T-cell (primary cell): Measurements from ENCODE around the gene OBI1. TPM values are rescaled to one million over a fixed set of nuclear protein-coding genes. Genes with fewer than 3 reads are reported as not detected.
A peak's percentile ranks its signal among the peaks of the same experiment; 100 is the strongest.
"Not testable (repeated sequence)": the region's sequence is repeated elsewhere in the genome, so short reads cannot be mapped to it uniquely, and the experiment has no call there.

Source experiments
- ATAC-seq, 4 experiments: fragments of 200-7000 bp in 3 of 4; fragments of 150-1000 bp in 1 of 4; cut with Tn5 transposase; replicated peaks in 1 of 4; 1 replicate in 3 of 4; 2 replicates in 1 of 4; pipeline ENCODE4 v1.10.0; 2021; ENCODE audit warnings: moderate library complexity in 3 of 4, mild to moderate bottlenecking in 2 of 4, moderate number of reproducible peaks in 1 of 4
- CTCF ChIA-PET, 2 donors: fragments of 300-600 bp; sonication (Branson Sonifier 250); formaldehyde crosslinking; loops; one replicate each; lab custom pipeline; 2022; ENCODE audit warnings: antibody characterized with exemption in 2 of 2; lab: Charles Lee
- POLR2A ChIA-PET, 2 donors: fragments of 300-600 bp; sonication (Branson Sonifier 250); formaldehyde crosslinking; loops; one replicate each; lab custom pipeline; 2022; ENCODE audit warnings: antibody characterized with exemption in 2 of 2; lab: Charles Lee
- DNase-seq, 35 experiments: peaks; one replicate each; pipeline versions ENCODE4 v3.0.0 to v3.0.0-alpha.2; 2013 to 2023
- H3K27ac ChIP-seq: one replicate; pipeline ENCODE4 v1.5.1; 2013; ENCODE audit warnings: low read length
- H3K27me3 ChIP-seq, 2 experiments: replicated peaks in 1 of 2; 1 replicate in 1 of 2; 2 replicates in 1 of 2; pipeline versions ENCODE4 v1.6.1 to v1.7.0; 2013; ENCODE audit warnings: low read length in 1 of 2, mixed read lengths in 1 of 2; ENCODE audit not compliant: control insufficient read depth in 2 of 2, insufficient read depth in 2 of 2; ENCODE audit errors: extremely low read depth in 1 of 2
- H3K36me3 ChIP-seq, 2 donors: 1 replicate in 1 of 2; 2 replicates in 1 of 2; pipeline versions ENCODE4 v1.6.1 to v1.7.0; 2013; ENCODE audit warnings: low read length in 1 of 2; ENCODE audit not compliant: control insufficient read depth in 2 of 2, insufficient read depth in 1 of 2; ENCODE audit errors: extremely low read depth in 1 of 2
- H3K4me1 ChIP-seq, 2 experiments: 1 replicate in 1 of 2; 2 replicates in 1 of 2; pipeline versions ENCODE4 v1.6.1 to v1.7.0; 2013; ENCODE audit warnings: low read length in 2 of 2, mixed read lengths in 1 of 2; ENCODE audit not compliant: insufficient read depth in 2 of 2, control insufficient read depth in 1 of 2; ENCODE audit errors: extremely low read depth in 1 of 2
- H3K4me3 ChIP-seq, 2 donors: 1 replicate in 1 of 2; 2 replicates in 1 of 2; pipeline versions ENCODE4 v1.5.1 to v1.7.0; 2013; ENCODE audit warnings: mild to moderate bottlenecking in 2 of 2, low read length in 1 of 2, moderate library complexity in 1 of 2; ENCODE audit not compliant: control insufficient read depth in 1 of 2; ENCODE audit errors: extremely low read depth in 1 of 2
- H3K9me3 ChIP-seq: 2 replicates; pipeline ENCODE4 v1.7.0; 2013
- H3K27ac Mint-ChIP-seq, 2 donors: one replicate each; pipeline ENCODE4 v1.8.0; 2020 to 2021; ENCODE audit warnings: mild to moderate bottlenecking in 2 of 2, mixed read lengths in 2 of 2
- H3K27me3 Mint-ChIP-seq, 2 donors: one replicate each; pipeline ENCODE4 v1.8.0; 2021 to 2022; ENCODE audit warnings: mixed read lengths in 2 of 2
- H3K36me3 Mint-ChIP-seq: one replicate; pipeline ENCODE4 v1.8.0; 2021; ENCODE audit warnings: mixed read lengths
- H3K4me1 Mint-ChIP-seq, 3 donors: one replicate each; pipeline ENCODE4 v1.8.0; 2020 to 2022; ENCODE audit warnings: mixed read lengths in 3 of 3, mild to moderate bottlenecking in 1 of 3
- H3K4me3 Mint-ChIP-seq, 3 donors: one replicate each; pipeline ENCODE4 v1.8.0; 2020 to 2022; ENCODE audit warnings: mild to moderate bottlenecking in 3 of 3, mixed read lengths in 3 of 3, moderate library complexity in 3 of 3
- H3K9me3 Mint-ChIP-seq, 3 donors: one replicate each; pipeline ENCODE4 v1.8.0; 2020 to 2022; ENCODE audit warnings: mixed read lengths in 3 of 3
- WGBS: methylation state at CpG from one replicate; pipeline ENCODE4 v1.1.5; 2013; ENCODE audit warnings: missing lambda C conversion rate; ENCODE audit not compliant: insufficient coverage; 5-methylcytosine and 5-hydroxymethylcytosine counted together
- total RNA-seq, 35 experiments: library from RNA in 6 of 35; stranded (reverse) in 6 of 35; fragments of 120-200 nt in 1 of 35; gene quantifications; one replicate each; pipeline versions ENCODE4 v1.2.1 to v1.2.4 and lab custom pipeline; 2013 to 2026

OBI1 gene
- total RNA-seq, 5 donors from 2014 or later (not counting 1 experiment from before 2014, with no cell fraction given) = 4.8 to 14.3 (median 12.3) TPM

DNA sequence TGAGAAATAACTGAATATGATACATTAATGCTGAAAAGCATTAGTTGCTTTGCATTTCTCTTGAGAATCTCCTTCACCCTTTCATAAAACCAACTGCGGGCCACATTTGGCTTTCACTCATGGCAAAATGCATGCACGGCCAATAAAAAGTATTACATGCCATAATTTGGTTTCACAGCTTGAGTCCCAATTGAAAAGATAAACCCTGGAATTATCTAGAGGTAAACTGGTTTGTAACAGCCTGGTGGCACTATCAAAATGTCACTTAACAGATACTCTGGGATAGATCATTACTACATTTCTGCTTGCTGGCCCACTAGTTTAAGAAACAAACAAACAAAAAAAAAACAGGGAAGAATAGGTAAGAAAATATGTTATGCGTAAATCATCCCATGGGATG, 3.9 kb downstream of the OBI1 start:
- 100% methylated on average over 1 of the region's 3 CpGs for WGBS
- ChIA-PET CTCF (no interaction called here), POLR2A (no interaction called here)
- Mint-ChIP-seq H3K9me3 (no peaks in the 10 kb centered on the region), H3K27me3 (peaks cover 0 to 2% of the 10 kb centered on the region in 2 donors), H3K27ac (no peak overlapping the region), H3K4me3 (no peak overlapping the region), H3K4me1 (peaks cover 39 to 43% (median 42%) of the 10 kb centered on the region in 3 donors), H3K36me3 (peaks cover 12% of the 10 kb centered on the region)
- Histone ChIP-seq H3K9me3 (no peaks in the 10 kb centered on the region), H3K27ac (no peak overlapping the region), H3K4me1 (peaks cover 7 to 18% of the 10 kb centered on the region in 2 experiments), H3K4me3 (no peak overlapping the region), H3K27me3 (no peaks in the 10 kb centered on the region), H3K36me3 (peaks cover 0 to 5% of the 10 kb centered on the region in 2 donors)
- DNase-seq (no peak), ATAC-seq (no peak)

DNA sequence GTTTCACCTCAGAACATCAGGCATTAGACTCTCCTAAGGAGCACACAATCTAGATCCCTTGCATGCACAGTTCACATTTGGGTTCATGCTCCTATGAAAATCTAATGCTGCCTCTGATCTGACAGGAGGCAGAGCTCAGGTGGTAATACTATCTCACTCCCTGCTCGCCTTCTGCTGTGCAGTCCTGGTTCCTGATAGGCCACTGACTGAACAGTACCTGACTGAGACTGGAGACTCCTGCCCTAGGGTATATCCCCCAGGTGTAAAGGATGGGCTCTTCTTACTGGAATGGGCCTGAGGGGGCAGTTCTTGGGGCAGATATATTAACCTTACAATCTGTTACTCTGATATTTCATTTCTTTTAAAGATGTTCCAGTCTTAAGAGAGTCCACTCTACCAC, 6.3 kb downstream of the OBI1 start:
- Histone ChIP-seq H3K36me3 (peaks cover 0 to 5% of the 10 kb centered on the region in 2 donors), H3K4me1 (peaks cover 5 to 16% of the 10 kb centered on the region in 2 experiments), H3K27me3 (no peaks in the 10 kb centered on the region), H3K27ac (no peak overlapping the region), H3K9me3 (no peaks in the 10 kb centered on the region), H3K4me3 (no peak overlapping the region)
- Mint-ChIP-seq H3K27me3 (no peaks in the 10 kb centered on the region), H3K9me3 (no peaks in the 10 kb centered on the region), H3K36me3 (peaks cover 12% of the 10 kb centered on the region), H3K4me1 (peaks cover 19 to 34% (median 25%) of the 10 kb centered on the region in 3 donors), H3K27ac (no peak overlapping the region), H3K4me3 (no peak overlapping the region)
- CTCF ChIA-PET = no interaction called here
- WGBS = no CpG with 5 or more reads among the region's 1 CpG
- DNase-seq (no peak), ATAC-seq (no peak)
- POLR2A ChIA-PET = no interaction called here

DNA sequence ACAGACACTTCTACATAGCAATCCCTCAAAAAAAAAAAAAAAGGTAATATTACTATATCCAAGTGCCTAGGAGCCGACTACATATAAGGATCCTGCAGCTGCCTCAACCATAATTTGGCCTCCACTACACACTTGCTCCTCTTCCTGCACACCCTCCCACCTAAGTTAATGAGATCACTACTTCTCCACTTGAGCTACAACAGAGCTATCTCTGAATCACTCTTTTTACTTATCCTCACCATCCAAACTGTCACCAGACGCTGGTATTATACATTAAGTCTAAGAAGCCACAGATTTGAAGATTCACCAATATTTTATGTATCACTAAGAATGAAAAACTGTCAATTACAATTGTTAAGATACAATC, 8.3 kb downstream of the OBI1 start:
- Mint-ChIP-seq H3K4me1 (peaks cover 11 to 43% (median 28%) of the 10 kb centered on the region in 3 donors), H3K27ac (no peak overlapping the region), H3K27me3 (no peaks in the 10 kb centered on the region), H3K9me3 (no peaks in the 10 kb centered on the region), H3K4me3 (no peak overlapping the region), H3K36me3 (peaks cover 11% of the 10 kb centered on the region)
- Histone ChIP-seq H3K4me3 (no peak overlapping the region), H3K9me3 (no peaks in the 10 kb centered on the region), H3K36me3 (peaks cover 0 to 2% of the 10 kb centered on the region in 2 donors), H3K4me1 (peaks cover 9 to 16% of the 10 kb centered on the region in 2 experiments), H3K27ac (no peak overlapping the region), H3K27me3 (no peaks in the 10 kb centered on the region)
- ChIA-PET POLR2A (interaction anchor here in 1 of 2 donors (0.6 to 0.7 kb wide), 2 partner anchors 10 to 896 kb away, joined by 4 to 5 read pairs; no protein-coding TSS in a partner anchor), CTCF (no interaction called here)
- DNase-seq = no peak
- WGBS = 100% methylated on average over 1 of the region's 2 CpGs
- no peak for ATAC-seq

DNA sequence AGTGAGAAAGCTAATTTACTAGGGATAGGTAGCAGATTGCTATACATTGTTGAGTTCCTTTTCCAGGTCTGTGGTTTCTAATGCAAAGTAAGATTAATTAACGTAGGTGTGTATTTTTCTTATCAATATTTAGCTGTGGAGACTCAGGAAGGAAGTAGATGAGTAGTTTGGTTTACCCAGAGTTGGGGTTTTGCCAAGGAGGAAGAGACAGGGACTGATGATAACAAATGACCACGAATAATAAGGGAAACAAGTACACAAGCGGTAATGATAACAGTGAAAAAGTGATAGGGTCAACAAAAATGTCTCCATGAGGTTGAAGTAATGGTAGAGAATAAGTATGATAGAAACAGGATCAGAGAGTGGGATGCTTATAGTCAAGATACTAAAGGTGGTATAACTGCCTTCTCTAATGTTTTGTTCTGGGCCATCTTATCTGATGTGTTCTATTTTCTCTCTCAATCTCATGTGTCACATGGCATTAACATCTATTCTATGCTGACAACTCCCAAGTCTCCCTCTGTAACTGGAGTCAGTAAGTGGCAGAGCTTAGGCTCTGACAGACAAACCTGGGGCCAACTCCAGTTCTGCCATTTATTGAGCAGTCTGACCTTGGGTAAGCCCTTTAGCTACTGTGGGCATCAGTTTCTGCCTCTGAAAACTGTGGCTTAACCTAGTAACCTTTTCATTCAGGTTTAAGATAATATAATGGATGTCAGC, 8.8 kb downstream of the OBI1 start:
- H3K27ac Mint-ChIP-seq = no peak overlapping the region
- H3K27me3 ChIP-seq = no peaks in the 10 kb centered on the region
- peaks cover 6 to 42% (median 26%) of the 10 kb centered on the region in 3 donors for H3K4me1 Mint-ChIP-seq
- peaks cover 0 to 2% of the 10 kb centered on the region in 2 donors for H3K36me3 ChIP-seq
- no peak overlapping the region for H3K4me3 Mint-ChIP-seq
- peaks cover 8% of the 10 kb centered on the region for H3K36me3 Mint-ChIP-seq
- H3K27me3 Mint-ChIP-seq = no peaks in the 10 kb centered on the region
- peak in 1 of 4 experiments; percentile 10 for ATAC-seq
- peaks cover 9 to 16% of the 10 kb centered on the region in 2 experiments for H3K4me1 ChIP-seq
- no peaks in the 10 kb centered on the region for H3K9me3 Mint-ChIP-seq
- no peak for DNase-seq
- 28% methylated on average over 3 of the region's 3 CpGs for WGBS
- no peak overlapping the region for H3K4me3 ChIP-seq
- ChIA-PET POLR2A (interaction anchor here (0.6 kb wide), 2 partner anchors 9 to 10 kb away, joined by 4 to 5 read pairs; partner anchors contain the start of gene OBI1 (in 1 of the 2)), CTCF (no interaction called here)
- no peak overlapping the region for H3K27ac ChIP-seq
- H3K9me3 ChIP-seq = no peaks in the 10 kb centered on the region

DNA sequence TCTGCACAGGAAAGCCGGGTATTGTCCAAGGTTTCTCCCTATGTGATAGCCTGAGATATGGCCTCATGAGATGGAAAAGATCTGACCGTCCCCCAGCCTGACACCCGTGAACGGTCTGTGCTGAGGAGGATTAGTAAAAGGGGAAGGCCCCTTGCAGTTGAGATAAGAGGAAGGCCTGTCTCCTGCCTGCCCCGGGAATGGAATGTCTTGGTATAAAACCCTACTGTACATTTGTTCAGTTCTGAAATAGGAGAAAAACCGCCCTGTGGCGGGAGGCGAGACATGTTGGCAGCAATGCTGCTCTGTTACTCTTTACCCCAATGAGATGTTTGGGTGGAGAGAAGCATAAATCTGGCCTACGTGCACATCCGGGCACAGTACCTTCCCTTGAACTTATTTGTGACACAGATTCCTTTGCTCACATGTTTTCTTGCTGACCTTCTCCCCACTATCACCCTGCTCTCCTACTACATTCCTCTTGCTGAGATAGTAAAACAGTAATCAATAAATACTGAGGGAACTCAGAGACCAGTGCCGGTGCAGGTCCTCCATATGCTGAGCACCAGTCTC, 11.8 kb downstream of the OBI1 start:
- H3K9me3 ChIP-seq, H3K27me3 ChIP-seq, CTCF ChIA-PET, H3K27ac ChIP-seq, H3K27me3 Mint-ChIP-seq, ATAC-seq, H3K4me3 ChIP-seq, H3K9me3 Mint-ChIP-seq, H3K4me3 Mint-ChIP-seq, POLR2A ChIA-PET, DNase-seq, H3K36me3 ChIP-seq, H3K27ac Mint-ChIP-seq: not testable (repeated sequence)
- peaks cover 9 to 16% of the 10 kb centered on the region in 2 experiments for H3K4me1 ChIP-seq
- Mint-ChIP-seq H3K36me3 (peaks cover 20% of the 10 kb centered on the region), H3K4me1 (peaks cover 0 to 31% (median 18%) of the 10 kb centered on the region in 3 donors)
- WGBS = 100% methylated on average over 1 of the region's 11 CpGs

DNA sequence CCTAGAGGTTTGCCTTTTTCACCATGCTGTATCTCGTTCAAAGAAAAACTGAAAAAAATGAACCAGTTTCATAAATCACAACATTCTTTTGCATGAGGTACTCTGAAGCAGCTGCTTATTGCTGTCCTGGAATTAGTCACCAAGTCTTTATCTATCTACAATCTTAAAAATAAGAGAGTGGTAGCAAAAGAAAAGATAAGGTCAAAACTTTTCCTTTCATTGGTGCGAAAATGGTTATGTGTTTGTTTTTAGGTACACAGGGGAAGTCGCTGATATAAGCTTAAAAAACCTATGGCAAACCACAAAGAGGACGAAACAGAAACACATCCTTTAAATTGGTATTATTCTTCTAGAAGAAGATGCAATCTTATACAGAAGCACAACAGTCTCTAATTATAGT, 20.7 kb downstream of the OBI1 start:
- Mint-ChIP-seq H3K27me3 (no peaks in the 10 kb centered on the region), H3K4me3 (no peak overlapping the region), H3K36me3 (peaks cover 75% of the 10 kb centered on the region), H3K9me3 (no peaks in the 10 kb centered on the region), H3K27ac (no peak overlapping the region), H3K4me1 (peaks cover 5 to 8% (median 8%) of the 10 kb centered on the region in 3 donors)
- Histone ChIP-seq H3K9me3 (no peaks in the 10 kb centered on the region), H3K27ac (no peak overlapping the region), H3K27me3 (no peaks in the 10 kb centered on the region), H3K4me1 (no peaks in the 10 kb centered on the region), H3K4me3 (no peak overlapping the region), H3K36me3 (peaks cover 8 to 51% of the 10 kb centered on the region in 2 donors)
- ChIA-PET CTCF (interaction anchor here in 1 of 2 donors (0.7 to 0.8 kb wide), 2 partner anchors 15 to 19 kb away, joined by 3 read pairs; no protein-coding TSS in a partner anchor), POLR2A (no interaction called here)
- ATAC-seq (no peak), DNase-seq (no peak)
- WGBS = 29% methylated on average over 1 of the region's 4 CpGs
